ENCODE data around the gene LSR. TPM values are rescaled to one million over a fixed set of nuclear protein-coding genes. Genes with fewer than 3 reads are reported as not detected.

LSR gene
- total RNA-seq, 5 donors from 2014 or later (not counting 1 experiment from before 2014, with no cell fraction given): 36.8 to 64.9 (median 57.4) TPM

DNA sequence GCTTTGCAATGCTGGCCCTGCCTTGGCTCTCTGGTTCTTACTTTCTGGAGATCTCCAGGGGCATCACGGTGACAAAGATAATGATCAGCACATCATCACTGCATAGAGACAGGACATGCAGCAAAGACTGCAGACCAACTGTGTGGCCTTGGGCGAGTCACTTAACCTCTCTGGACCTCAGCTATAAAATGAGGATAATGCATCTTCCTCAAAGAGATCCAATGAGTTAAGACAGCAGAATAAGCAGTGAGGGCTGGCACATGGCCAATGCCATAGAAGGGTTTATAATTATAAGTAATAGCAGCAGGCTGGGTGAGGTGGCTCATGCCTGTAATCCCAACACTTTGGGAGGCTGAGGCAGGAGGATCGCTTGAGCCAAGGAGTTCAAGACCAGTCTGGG is 45.5 kb downstream of the LSR start:
- WGBS (ENCODE audit: insufficient coverage): 0% methylated on average over 1 of the region's 3 CpGs
- peaks cover 0 to 3% of the 10 kb centered on the region in 2 donors for H3K27me3 Mint-ChIP-seq
- Histone ChIP-seq H3K4me3 (ENCODE audit: control insufficient read depth in 1 of 2, extremely low read depth in 1 of 2, low read length in 1 of 2) (no peak overlapping the region), H3K27me3 (replicated peaks in 1 of 2; ENCODE audit: control insufficient read depth in 2 of 2, extremely low read depth in 1 of 2, insufficient read depth in 2 of 2, low read length in 1 of 2) (peaks cover 0 to 21% of the 10 kb centered on the region in 2 experiments), H3K4me1 (ENCODE audit: control insufficient read depth in 1 of 2, extremely low read depth in 1 of 2, insufficient read depth in 2 of 2, low read length in 2 of 2) (peaks cover 0 to 11% of the 10 kb centered on the region in 2 experiments), H3K27ac (ENCODE audit: low read length) (no peak overlapping the region), H3K36me3 (ENCODE audit: control insufficient read depth in 2 of 2, extremely low read depth in 1 of 2, insufficient read depth in 1 of 2, low read length in 1 of 2) (no peaks in the 10 kb centered on the region), H3K9me3 (no peaks in the 10 kb centered on the region)
- H3K27ac Mint-ChIP-seq: no peak overlapping the region
- H3K4me1 Mint-ChIP-seq: peaks cover 0 to 8% (median 7%) of the 10 kb centered on the region in 3 donors
- no peaks in the 10 kb centered on the region for H3K9me3 Mint-ChIP-seq
- ChIA-PET POLR2A (no interaction called here), CTCF (no interaction called here)
- DNase-seq (no peak), ATAC-seq (replicated peaks in 1 of 4) (no peak)
- H3K36me3 Mint-ChIP-seq: no peaks in the 10 kb centered on the region
- H3K4me3 Mint-ChIP-seq: no peak overlapping the region

DNA sequence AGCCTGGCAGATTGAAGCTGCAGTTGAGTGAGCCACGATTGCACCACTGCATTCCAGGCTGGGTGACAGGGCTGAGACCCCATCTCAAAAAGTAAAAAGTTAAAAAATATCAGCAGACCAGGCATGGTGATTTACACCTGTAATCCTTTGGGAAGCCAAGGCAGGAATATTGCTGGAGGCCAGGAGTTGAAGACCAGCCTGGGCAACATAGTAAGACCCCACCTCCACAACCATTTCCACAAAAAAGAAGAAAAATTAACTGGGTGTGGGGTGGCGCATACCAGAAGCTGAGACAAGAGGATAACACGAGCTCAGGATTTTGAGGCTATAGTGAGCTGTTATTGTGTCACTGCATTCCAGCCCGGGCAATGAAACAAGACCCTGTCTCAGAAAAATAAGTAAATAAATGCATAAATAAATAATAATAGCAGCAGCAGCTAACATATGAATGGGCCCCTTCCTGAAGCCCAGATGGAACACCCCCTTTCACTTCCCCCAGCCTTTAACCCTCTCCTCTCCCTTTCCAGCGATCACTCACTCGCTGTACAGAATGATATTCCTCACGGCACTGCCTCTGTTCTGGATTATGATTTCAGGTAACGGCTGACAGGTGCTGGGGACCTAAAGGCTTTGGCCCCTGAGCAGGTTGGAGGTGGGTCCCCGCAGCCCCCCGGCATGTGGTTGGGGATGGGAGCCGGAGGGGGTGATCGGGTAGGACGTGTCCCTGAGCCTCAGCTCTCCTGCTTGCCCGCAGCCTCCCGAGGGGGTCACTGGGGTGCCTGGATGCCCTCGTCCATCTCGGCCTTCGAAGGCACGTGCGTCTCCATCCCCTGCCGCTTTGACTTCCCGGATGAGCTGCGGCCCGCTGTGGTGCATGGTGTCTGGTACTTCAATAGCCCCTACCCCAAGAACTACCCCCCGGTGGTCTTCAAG is 46.3 kb downstream of the LSR start:
- ATAC-seq (replicated peaks in 1 of 4) (no peak), DNase-seq (no peak)
- peak overlapping the region in 1 of 2 donors; percentile 0 for H3K4me3 ChIP-seq (ENCODE audit: control insufficient read depth in 1 of 2, extremely low read depth in 1 of 2, low read length in 1 of 2)
- no peaks in the 10 kb centered on the region for H3K9me3 Mint-ChIP-seq
- 47% methylated on average over 18 of the region's 25 CpGs for WGBS (ENCODE audit: insufficient coverage)
- H3K4me3 Mint-ChIP-seq: peak overlapping the region in 1 of 3 donors; percentile 46
- POLR2A ChIA-PET: interaction anchor here in 1 of 2 donors (0.6 kb wide), 1 partner anchor 149 kb away, joined by 3 read pairs; no protein-coding TSS in a partner anchor
- peaks cover 0 to 8% (median 7%) of the 10 kb centered on the region in 3 donors for H3K4me1 Mint-ChIP-seq
- no peaks in the 10 kb centered on the region for H3K36me3 Mint-ChIP-seq
- H3K9me3 ChIP-seq: no peaks in the 10 kb centered on the region
- H3K27ac Mint-ChIP-seq: peak overlapping the region in 1 of 2 donors; percentile 39
- no peaks in the 10 kb centered on the region for H3K36me3 ChIP-seq (ENCODE audit: control insufficient read depth in 2 of 2, extremely low read depth in 1 of 2, insufficient read depth in 1 of 2, low read length in 1 of 2)
- CTCF ChIA-PET: no interaction called here
- peaks cover 0 to 11% of the 10 kb centered on the region in 2 experiments for H3K4me1 ChIP-seq (ENCODE audit: control insufficient read depth in 1 of 2, extremely low read depth in 1 of 2, insufficient read depth in 2 of 2, low read length in 2 of 2)
- H3K27ac ChIP-seq (ENCODE audit: low read length): no peak overlapping the region
- peaks cover 0 to 20% of the 10 kb centered on the region in 2 experiments for H3K27me3 ChIP-seq (replicated peaks in 1 of 2; ENCODE audit: control insufficient read depth in 2 of 2, extremely low read depth in 1 of 2, insufficient read depth in 2 of 2, low read length in 1 of 2)
- peaks cover 0 to 3% of the 10 kb centered on the region in 2 donors for H3K27me3 Mint-ChIP-seq

DNA sequence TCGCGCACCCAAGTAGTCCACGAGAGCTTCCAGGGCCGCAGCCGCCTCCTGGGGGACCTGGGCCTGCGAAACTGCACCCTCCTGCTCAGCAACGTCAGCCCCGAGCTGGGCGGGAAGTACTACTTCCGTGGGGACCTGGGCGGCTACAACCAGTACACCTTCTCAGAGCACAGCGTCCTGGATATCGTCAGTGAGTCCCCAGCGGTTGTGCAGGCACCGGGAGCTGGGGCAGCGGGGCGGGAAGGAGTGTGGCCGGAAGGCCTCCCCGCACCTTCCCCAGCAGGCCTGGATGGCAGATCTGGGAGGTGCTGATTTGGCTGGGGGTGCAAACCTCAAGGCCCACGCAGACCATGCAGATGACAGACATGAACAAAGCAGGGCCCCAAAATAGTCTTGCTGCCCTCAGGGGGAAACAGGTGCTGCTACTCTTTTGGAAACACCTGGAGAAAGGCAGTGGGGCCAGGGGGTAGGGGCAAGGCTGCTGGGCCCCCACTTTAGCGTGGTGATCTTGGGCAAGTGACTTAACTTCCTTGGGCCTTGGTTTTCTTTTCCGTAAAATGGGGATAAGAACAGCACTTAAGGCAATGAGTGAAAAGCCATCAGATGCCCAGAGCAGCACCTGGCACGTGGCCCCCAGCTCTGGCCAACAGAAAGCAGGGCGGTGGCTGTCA is 47.1 kb downstream of the LSR start:
- CTCF ChIA-PET: no interaction called here
- Mint-ChIP-seq H3K4me3 (peak overlapping the region in 1 of 3 donors; percentile 46), H3K27ac (peak overlapping the region in 1 of 2 donors; percentile 39)

DNA sequence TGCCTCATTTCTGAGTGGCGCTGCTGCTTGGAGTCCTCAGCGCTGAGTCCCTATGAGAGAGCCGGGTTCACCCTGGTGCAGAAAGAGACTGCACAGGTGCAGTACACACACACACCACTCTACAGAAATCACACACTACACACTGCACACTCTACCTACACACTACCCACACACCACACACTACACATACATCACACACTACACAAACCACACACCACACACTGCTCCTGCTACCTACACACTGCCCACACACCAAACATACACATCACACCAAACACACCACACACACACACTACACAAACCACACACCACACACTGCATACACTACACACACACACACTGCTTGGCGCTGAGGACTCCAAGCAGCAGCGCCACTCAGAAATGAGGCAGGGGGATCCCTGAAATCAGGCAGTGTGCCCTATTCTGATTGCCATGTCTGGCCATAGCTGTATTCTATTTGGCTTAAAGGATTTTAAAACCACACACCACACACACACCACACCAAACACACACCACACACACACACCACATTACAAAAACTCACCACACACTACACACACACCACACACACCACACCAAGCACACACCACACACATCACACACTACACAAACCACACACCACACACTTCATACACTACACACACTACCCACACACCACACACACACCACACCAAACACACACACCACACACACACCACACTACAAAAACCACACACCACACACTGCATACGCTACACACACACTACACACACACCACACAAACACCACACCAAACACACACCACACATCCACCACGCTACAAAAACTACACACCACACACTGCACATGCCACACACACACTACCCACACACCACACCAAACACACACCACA is 48.1 kb downstream of the LSR start:
- H3K4me3 Mint-ChIP-seq: no peak overlapping the region
- ChIA-PET POLR2A (no interaction called here), CTCF (no interaction called here)
- peaks cover 0 to 8% (median 7%) of the 10 kb centered on the region in 3 donors for H3K4me1 Mint-ChIP-seq
- H3K9me3 Mint-ChIP-seq: no peaks in the 10 kb centered on the region
- no peaks in the 10 kb centered on the region for H3K9me3 ChIP-seq
- H3K36me3 Mint-ChIP-seq: no peaks in the 10 kb centered on the region
- DNase-seq (no peak), ATAC-seq (replicated peaks in 1 of 4) (no peak)
- no peak overlapping the region for H3K27ac Mint-ChIP-seq
- peaks cover 0 to 11% of the 10 kb centered on the region in 2 experiments for H3K4me1 ChIP-seq (ENCODE audit: control insufficient read depth in 1 of 2, extremely low read depth in 1 of 2, insufficient read depth in 2 of 2, low read length in 2 of 2)
- H3K36me3 ChIP-seq (ENCODE audit: control insufficient read depth in 2 of 2, extremely low read depth in 1 of 2, insufficient read depth in 1 of 2, low read length in 1 of 2): no peaks in the 10 kb centered on the region
- H3K27me3 Mint-ChIP-seq: no peaks in the 10 kb centered on the region
- WGBS (ENCODE audit: insufficient coverage): 87% methylated on average over 5 of the region's 7 CpGs
- H3K27me3 ChIP-seq (replicated peaks in 1 of 2; ENCODE audit: control insufficient read depth in 2 of 2, extremely low read depth in 1 of 2, insufficient read depth in 2 of 2, low read length in 1 of 2): peaks cover 0 to 16% of the 10 kb centered on the region in 2 experiments
- H3K4me3 ChIP-seq (ENCODE audit: control insufficient read depth in 1 of 2, extremely low read depth in 1 of 2, low read length in 1 of 2): no peak overlapping the region
- H3K27ac ChIP-seq (ENCODE audit: low read length): no peak overlapping the region

More for the DNA sequence above, 47.1 kb downstream of the LSR start:
- DNase-seq (peak in 34 of 35 experiments; percentile 6 to 59 (median 36)), ATAC-seq (replicated peaks in 1 of 4) (peak; percentile 72 to 93 (median 89))
- POLR2A ChIA-PET: interaction anchor here in 1 of 2 donors (0.6 kb wide), 1 partner anchor 150 kb away, joined by 3 read pairs; no protein-coding TSS in a partner anchor
- Histone ChIP-seq H3K9me3 (no peaks in the 10 kb centered on the region), H3K4me1 (ENCODE audit: control insufficient read depth in 1 of 2, extremely low read depth in 1 of 2, insufficient read depth in 2 of 2, low read length in 2 of 2) (peaks cover 0 to 11% of the 10 kb centered on the region in 2 experiments), H3K27me3 (replicated peaks in 1 of 2; ENCODE audit: control insufficient read depth in 2 of 2, extremely low read depth in 1 of 2, insufficient read depth in 2 of 2, low read length in 1 of 2) (peaks cover 0 to 18% of the 10 kb centered on the region in 2 experiments), H3K4me3 (ENCODE audit: control insufficient read depth in 1 of 2, extremely low read depth in 1 of 2, low read length in 1 of 2) (peak overlapping the region in 1 of 2 donors; percentile 0), H3K36me3 (ENCODE audit: control insufficient read depth in 2 of 2, extremely low read depth in 1 of 2, insufficient read depth in 1 of 2, low read length in 1 of 2) (no peaks in the 10 kb centered on the region), H3K27ac (ENCODE audit: low read length) (peak overlapping the region; percentile 9)
- Mint-ChIP-seq H3K27me3 (peaks cover 0 to 3% of the 10 kb centered on the region in 2 donors), H3K36me3 (no peaks in the 10 kb centered on the region), H3K4me1 (peaks cover 0 to 8% (median 7%) of the 10 kb centered on the region in 3 donors), H3K9me3 (no peaks in the 10 kb centered on the region)
- 20% methylated on average over 24 of the region's 24 CpGs for WGBS (ENCODE audit: insufficient coverage)

DNA sequence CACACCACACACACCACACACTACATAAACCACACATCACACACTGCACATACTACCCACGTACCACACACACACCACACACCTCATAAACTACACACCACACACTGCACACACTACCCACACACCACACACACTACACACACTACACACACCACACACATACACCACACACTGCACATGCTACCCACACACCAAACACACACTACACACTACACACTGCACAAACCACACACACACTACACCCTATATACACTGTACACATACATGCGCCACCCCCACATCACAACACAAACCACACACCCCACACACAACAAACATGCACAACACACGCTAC is 48.7 kb downstream of the LSR start:
- Histone ChIP-seq H3K27ac (ENCODE audit: low read length) (no peak overlapping the region), H3K27me3 (replicated peaks in 1 of 2; ENCODE audit: control insufficient read depth in 2 of 2, extremely low read depth in 1 of 2, insufficient read depth in 2 of 2, low read length in 1 of 2) (peaks cover 0 to 11% of the 10 kb centered on the region in 2 experiments), H3K4me1 (ENCODE audit: control insufficient read depth in 1 of 2, extremely low read depth in 1 of 2, insufficient read depth in 2 of 2, low read length in 2 of 2) (peaks cover 0 to 11% of the 10 kb centered on the region in 2 experiments), H3K4me3 (ENCODE audit: control insufficient read depth in 1 of 2, extremely low read depth in 1 of 2, low read length in 1 of 2) (no peak overlapping the region), H3K36me3 (ENCODE audit: control insufficient read depth in 2 of 2, extremely low read depth in 1 of 2, insufficient read depth in 1 of 2, low read length in 1 of 2) (no peaks in the 10 kb centered on the region), H3K9me3 (no peaks in the 10 kb centered on the region)
- DNase-seq (no peak), ATAC-seq (replicated peaks in 1 of 4) (no peak)
- Mint-ChIP-seq H3K27me3 (no peaks in the 10 kb centered on the region), H3K4me1 (peaks cover 0 to 8% (median 7%) of the 10 kb centered on the region in 3 donors), H3K4me3 (no peak overlapping the region), H3K27ac (no peak overlapping the region), H3K9me3 (no peaks in the 10 kb centered on the region), H3K36me3 (no peaks in the 10 kb centered on the region)
- 95% methylated on average over 3 of the region's 3 CpGs for WGBS (ENCODE audit: insufficient coverage)
- ChIA-PET CTCF (no interaction called here), POLR2A (no interaction called here)

DNA sequence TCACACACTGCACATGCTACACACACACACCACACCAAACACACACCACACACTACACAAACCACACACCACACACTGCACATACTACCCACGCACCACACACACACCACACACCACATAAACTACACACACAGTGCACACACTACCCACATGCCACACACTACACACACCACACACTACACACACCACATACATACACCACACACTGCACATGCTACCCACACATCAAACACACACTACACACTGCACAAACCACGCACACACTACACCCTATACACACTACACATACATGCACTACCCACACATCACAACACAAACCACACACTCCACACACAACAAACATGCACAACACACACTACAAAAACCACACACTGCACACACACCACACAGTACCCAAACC is 49.1 kb downstream of the LSR start:
- Histone ChIP-seq H3K9me3 (no peaks in the 10 kb centered on the region), H3K4me1 (ENCODE audit: control insufficient read depth in 1 of 2, extremely low read depth in 1 of 2, insufficient read depth in 2 of 2, low read length in 2 of 2) (peaks cover 0 to 11% of the 10 kb centered on the region in 2 experiments), H3K27me3 (replicated peaks in 1 of 2; ENCODE audit: control insufficient read depth in 2 of 2, extremely low read depth in 1 of 2, insufficient read depth in 2 of 2, low read length in 1 of 2) (peaks cover 0 to 11% of the 10 kb centered on the region in 2 experiments), H3K36me3 (ENCODE audit: control insufficient read depth in 2 of 2, extremely low read depth in 1 of 2, insufficient read depth in 1 of 2, low read length in 1 of 2) (no peaks in the 10 kb centered on the region), H3K4me3 (ENCODE audit: control insufficient read depth in 1 of 2, extremely low read depth in 1 of 2, low read length in 1 of 2) (no peak overlapping the region), H3K27ac (ENCODE audit: low read length) (no peak overlapping the region)
- peaks cover 0 to 8% (median 7%) of the 10 kb centered on the region in 3 donors for H3K4me1 Mint-ChIP-seq
- CTCF ChIA-PET: no interaction called here
- no peaks in the 10 kb centered on the region for H3K9me3 Mint-ChIP-seq
- H3K36me3 Mint-ChIP-seq: no peaks in the 10 kb centered on the region
- WGBS (ENCODE audit: insufficient coverage): 100% methylated on average over 2 of the region's 2 CpGs
- POLR2A ChIA-PET: no interaction called here
- no peak overlapping the region for H3K4me3 Mint-ChIP-seq
- DNase-seq (no peak), ATAC-seq (replicated peaks in 1 of 4) (no peak)
- H3K27ac Mint-ChIP-seq: no peak overlapping the region
- no peaks in the 10 kb centered on the region for H3K27me3 Mint-ChIP-seq

Measured in T-cell (primary cell).